HG02588 (cell line): ENCODE measurements around the gene FAM174C.
A peak's percentile ranks its signal among the peaks of the same experiment; 100 is the strongest.

Experiments
- ATAC-seq: cut with Tn5 transposase; IDR thresholded peaks from one replicate; pipeline ENCODE4 v1.9.1; 2021; ENCODE audit warnings: mild to moderate bottlenecking, moderate library complexity; ENCODE audit not compliant: unreplicated experiment

The FAM174C gene

GRCh38 chr19:1272423-1273262, 2.7 kb upstream of the FAM174C start:
- no peak for ATAC-seq

GRCh38 chr19:1273263-1274041, 1.9 kb upstream of the FAM174C start:
- no peak for ATAC-seq

GRCh38 chr19:1274081-1274851, 1.1 kb upstream of the FAM174C start:
- no peak for ATAC-seq

GRCh38 chr19:1274852-1275259, 474 bp upstream of the FAM174C start:
- no peak for ATAC-seq

- ATAC-seq: peak; percentile 0
Observed at GRCh38 chr19:1275976-1276627, 772 bp downstream of the FAM174C start.

- ATAC-seq: no peak
Observed at GRCh38 chr19:1276628-1277022, 1.3 kb downstream of the FAM174C start.

- no peak for ATAC-seq
Observed at GRCh38 chr19:1277061-1277460, 1.7 kb downstream of the FAM174C start.

- no peak for ATAC-seq
Observed at GRCh38 chr19:1278074-1278473, 2.7 kb downstream of the FAM174C start.

GRCh38 chr19:1278713-1279660, 3.7 kb downstream of the FAM174C start:
- ATAC-seq: no peak

GRCh38 chr19:1279782-1280341, 4.5 kb downstream of the FAM174C start:
- ATAC-seq: no peak

- ATAC-seq: no peak
Observed at GRCh38 chr19:1280636-1281568, 5.6 kb downstream of the FAM174C start.

- ATAC-seq: no peak
Observed at GRCh38 chr19:1281569-1282287, 6.4 kb downstream of the FAM174C start.

GRCh38 chr19:1282588-1283206, 7.4 kb downstream of the FAM174C start:
- ATAC-seq: no peak

GRCh38 chr19:1283207-1283916, 8.0 kb downstream of the FAM174C start:
- ATAC-seq: no peak

GRCh38 chr19:1283917-1284292, 8.6 kb downstream of the FAM174C start:
- no peak for ATAC-seq

GRCh38 chr19:1284293-1284978, 9.1 kb downstream of the FAM174C start:
- no peak for ATAC-seq
